ENCODE data around the gene CCL4. TPM values are rescaled to one million over a fixed set of nuclear protein-coding genes. Genes with fewer than 3 reads are reported as not detected.

CCL4 gene
- total and polyA plus RNA-seq, 4 donors: 1.7 to 4.6 (median 2.8) TPM

DNA sequence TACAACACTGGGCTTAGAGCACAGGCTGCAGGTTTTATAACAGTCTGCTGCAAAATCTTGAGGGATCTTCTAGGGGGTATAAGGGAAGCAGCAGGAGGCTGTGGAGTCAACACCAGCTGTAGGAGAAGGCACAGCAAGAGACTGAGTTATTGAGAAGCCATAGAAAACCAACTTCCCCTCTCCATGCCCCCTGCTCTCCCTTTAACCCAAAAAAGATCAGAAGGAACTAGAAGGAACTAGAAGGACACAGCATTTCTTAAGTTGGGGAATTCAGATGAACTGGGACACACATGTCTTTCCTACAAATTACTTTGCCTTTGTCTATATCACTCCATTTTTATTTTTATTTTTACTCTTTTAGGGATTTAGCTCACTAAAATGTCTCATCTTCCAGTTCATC lies 45.7 kb upstream of the CCL4 start:
- Histone ChIP-seq H3K4me1 (ENCODE audit: control insufficient read depth in 4 of 4, insufficient read depth in 4 of 4, low read length in 3 of 4) (peaks cover 0 to 4% (median 0%) of the 10 kb centered on the region in 4 donors), H3K4me3 (ENCODE audit: low read depth in 1 of 3, low read length in 3 of 3) (no peak overlapping the region), H3K27me3 (ENCODE audit: control insufficient read depth in 4 of 4, insufficient read depth in 4 of 4, low read length in 3 of 4) (no peaks in the 10 kb centered on the region), H3K36me3 (ENCODE audit: control insufficient read depth in 4 of 4, insufficient read depth in 3 of 4, low read depth in 1 of 4, low read length in 3 of 4) (no peaks in the 10 kb centered on the region), H3K27ac (ENCODE audit: low read depth in 1 of 2, low read length in 2 of 2) (no peak overlapping the region), H3K9ac (ENCODE audit: low read depth in 1 of 2, low read length in 2 of 2) (no peak overlapping the region), H3K9me3 (ENCODE audit: control insufficient read depth in 4 of 4, low read length in 3 of 4) (no peaks in the 10 kb centered on the region)
- no peak for DNase-seq (ENCODE audit: low spot score)
- TF ChIP-seq HNF4G (IDR thresholded peaks at IDR 0.05): no peak
- no peak for TF ChIP-seq HNF4A (conservative IDR thresholded peaks at IDR 0.05)
- TF ChIP-seq FOXA1 (IDR thresholded peaks at IDR 0.05): no peak
- no peak for TF ChIP-seq NR2F2 (IDR thresholded peaks at IDR 0.05)
- TF ChIP-seq GABPA (IDR thresholded peaks at IDR 0.05 in 1 of 2, conservative IDR thresholded peaks at IDR 0.05 in 1 of 2): no peak
- TF ChIP-seq YY1 (IDR thresholded peaks at IDR 0.05): no peak
- TF ChIP-seq, protein P1, sequence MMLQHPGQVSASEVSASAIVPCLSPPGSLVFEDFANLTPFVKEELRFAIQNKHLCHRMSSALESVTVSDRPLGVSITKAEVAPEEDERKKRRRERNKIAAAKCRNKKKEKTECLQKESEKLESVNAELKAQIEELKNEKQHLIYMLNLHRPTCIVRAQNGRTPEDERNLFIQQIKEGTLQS (IDR thresholded peaks at IDR 0.05): no peak
- TF ChIP-seq RXRA (IDR thresholded peaks at IDR 0.05): no peak
- TF ChIP-seq TAF1 (conservative IDR thresholded peaks at IDR 0.05): no peak
- no peak for TF ChIP-seq SP1 (IDR thresholded peaks at IDR 0.05)
- TF ChIP-seq REST (IDR thresholded peaks at IDR 0.05): no peak
- no peak for TF ChIP-seq RAD21 (IDR thresholded peaks at IDR 0.05)
- no peak for TF ChIP-seq EGR1 (IDR thresholded peaks at IDR 0.05; ENCODE audit: low read depth in 2 of 2)

- TF ChIP-seq FOXA1 (IDR thresholded peaks at IDR 0.05): no peak
- TF ChIP-seq, protein P1 (IDR thresholded peaks at IDR 0.05): no peak
- no peaks in the 10 kb centered on the region for H3K36me3 ChIP-seq (ENCODE audit: control insufficient read depth in 4 of 4, insufficient read depth in 3 of 4, low read depth in 1 of 4, low read length in 3 of 4)
- 94% methylated on average over 7 of the region's 7 CpGs for WGBS
- H3K9ac ChIP-seq (ENCODE audit: low read depth in 1 of 2, low read length in 2 of 2): no peak overlapping the region
- peaks cover 0 to 4% (median 0%) of the 10 kb centered on the region in 4 donors for H3K4me1 ChIP-seq (ENCODE audit: control insufficient read depth in 4 of 4, insufficient read depth in 4 of 4, low read length in 3 of 4)
- no peak overlapping the region for H3K4me3 ChIP-seq (ENCODE audit: low read depth in 1 of 3, low read length in 3 of 3)
- no peaks in the 10 kb centered on the region for H3K27me3 ChIP-seq (ENCODE audit: control insufficient read depth in 4 of 4, insufficient read depth in 4 of 4, low read length in 3 of 4)
- no peak overlapping the region for H3K27ac ChIP-seq (ENCODE audit: low read depth in 1 of 2, low read length in 2 of 2)
- DNase-seq (ENCODE audit: low spot score): no peak
- H3K9me3 ChIP-seq (ENCODE audit: control insufficient read depth in 4 of 4, low read length in 3 of 4): no peaks in the 10 kb centered on the region
These were observed 44.2 kb upstream of the CCL4 start for GRCh38 chr17:36059406-36059805.

DNA sequence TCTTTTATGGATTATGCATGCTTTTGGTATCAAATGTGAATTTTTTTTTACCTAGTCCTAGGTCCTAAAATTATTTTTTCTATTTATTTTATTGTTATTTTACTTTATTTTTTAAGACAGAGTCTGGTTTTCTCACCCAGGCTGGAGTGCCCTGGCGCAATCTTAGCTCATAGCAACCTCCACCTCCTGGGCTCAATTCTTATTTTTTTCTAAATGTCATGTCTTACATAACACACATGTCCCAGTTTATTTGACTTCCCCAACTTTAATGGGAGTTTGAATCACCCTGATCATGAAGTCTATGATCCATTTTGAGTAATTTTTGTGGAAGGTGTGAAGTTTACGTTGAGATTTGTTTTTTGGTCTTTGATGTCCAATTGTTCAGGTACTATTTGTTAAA lies 42.8 kb upstream of the CCL4 start:
- no peaks in the 10 kb centered on the region for H3K9me3 ChIP-seq (ENCODE audit: control insufficient read depth in 4 of 4, low read length in 3 of 4)
- TF ChIP-seq REST (IDR thresholded peaks at IDR 0.05) (no peak), RXRA (IDR thresholded peaks at IDR 0.05) (no peak), HNF4A (conservative IDR thresholded peaks at IDR 0.05) (no peak), SP1 (IDR thresholded peaks at IDR 0.05) (no peak), RAD21 (IDR thresholded peaks at IDR 0.05) (no peak), EGR1 (IDR thresholded peaks at IDR 0.05; ENCODE audit: low read depth in 2 of 2) (no peak), GABPA (IDR thresholded peaks at IDR 0.05 in 1 of 2, conservative IDR thresholded peaks at IDR 0.05 in 1 of 2) (no peak), FOXA2 (IDR thresholded peaks at IDR 0.05) (no peak), JUND (IDR thresholded peaks at IDR 0.05) (no peak), YY1 (IDR thresholded peaks at IDR 0.05) (no peak), NR2F2 (IDR thresholded peaks at IDR 0.05) (no peak), HNF4G (IDR thresholded peaks at IDR 0.05) (no peak), FOXA1 (IDR thresholded peaks at IDR 0.05) (no peak), TAF1 (conservative IDR thresholded peaks at IDR 0.05) (no peak)
- TF ChIP-seq, protein P1 (IDR thresholded peaks at IDR 0.05): no peak
- TF ChIP-seq, protein P2, sequence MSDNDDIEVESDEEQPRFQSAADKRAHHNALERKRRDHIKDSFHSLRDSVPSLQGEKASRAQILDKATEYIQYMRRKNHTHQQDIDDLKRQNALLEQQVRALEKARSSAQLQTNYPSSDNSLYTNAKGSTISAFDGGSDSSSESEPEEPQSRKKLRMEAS (IDR thresholded peaks at IDR 0.05): no peak
- TF ChIP-seq, protein P3, sequence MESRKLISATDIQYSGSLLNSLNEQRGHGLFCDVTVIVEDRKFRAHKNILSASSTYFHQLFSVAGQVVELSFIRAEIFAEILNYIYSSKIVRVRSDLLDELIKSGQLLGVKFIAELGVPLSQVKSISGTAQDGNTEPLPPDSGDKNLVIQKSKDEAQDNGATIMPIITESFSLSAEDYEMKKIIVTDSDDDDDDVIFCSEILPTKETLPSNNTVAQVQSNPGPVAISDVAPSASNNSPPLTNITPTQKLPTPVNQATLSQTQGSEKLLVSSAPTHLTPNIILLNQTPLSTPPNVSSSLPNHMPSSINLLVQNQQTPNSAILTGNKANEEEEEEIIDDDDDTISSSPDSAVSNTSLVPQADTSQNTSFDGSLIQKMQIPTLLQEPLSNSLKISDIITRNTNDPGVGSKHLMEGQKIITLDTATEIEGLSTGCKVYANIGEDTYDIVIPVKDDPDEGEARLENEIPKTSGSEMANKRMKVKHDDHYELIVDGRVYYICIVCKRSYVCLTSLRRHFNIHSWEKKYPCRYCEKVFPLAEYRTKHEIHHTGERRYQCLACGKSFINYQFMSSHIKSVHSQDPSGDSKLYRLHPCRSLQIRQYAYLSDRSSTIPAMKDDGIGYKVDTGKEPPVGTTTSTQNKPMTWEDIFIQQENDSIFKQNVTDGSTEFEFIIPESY (IDR thresholded peaks at IDR 0.05): no peak
- no peak overlapping the region for H3K9ac ChIP-seq (ENCODE audit: low read depth in 1 of 2, low read length in 2 of 2)
- no peak overlapping the region for H3K4me3 ChIP-seq (ENCODE audit: low read depth in 1 of 3, low read length in 3 of 3)
- H3K36me3 ChIP-seq (ENCODE audit: control insufficient read depth in 4 of 4, insufficient read depth in 3 of 4, low read depth in 1 of 4, low read length in 3 of 4): no peaks in the 10 kb centered on the region
- H3K27ac ChIP-seq (ENCODE audit: low read depth in 1 of 2, low read length in 2 of 2): no peak overlapping the region
- DNase-seq (ENCODE audit: low spot score): no peak
- WGBS: 97% methylated on average over 2 of the region's 2 CpGs
- H3K27me3 ChIP-seq (ENCODE audit: control insufficient read depth in 4 of 4, insufficient read depth in 4 of 4, low read length in 3 of 4): no peaks in the 10 kb centered on the region
- H3K4me1 ChIP-seq (ENCODE audit: control insufficient read depth in 4 of 4, insufficient read depth in 4 of 4, low read length in 3 of 4): no peaks in the 10 kb centered on the region
